Glutamatergic neuron (in vitro differentiated cells): ENCODE results near the gene PTPRF. TPM values are rescaled to one million over a fixed set of nuclear protein-coding genes. Genes with fewer than 3 reads are reported as not detected.

Experiments used
- DNase-seq: peaks from one replicate; pipeline ENCODE4 v3.0.0; 2022
- H3K27ac Mint-ChIP-seq: one replicate; pipeline ENCODE4 v1.8.0; 2020; ENCODE audit warnings: mild to moderate bottlenecking, mixed read lengths, inconsistent platforms; ENCODE audit not compliant: unreplicated experiment
- H3K27me3 Mint-ChIP-seq: one replicate; pipeline ENCODE4 v1.8.0; 2020; ENCODE audit warnings: mild to moderate bottlenecking, moderate library complexity, mixed read lengths, inconsistent platforms; ENCODE audit not compliant: unreplicated experiment
- H3K36me3 Mint-ChIP-seq: one replicate; pipeline ENCODE4 v1.8.0; 2020; ENCODE audit warnings: mild to moderate bottlenecking, mixed read lengths, inconsistent platforms; ENCODE audit not compliant: unreplicated experiment
- H3K4me1 Mint-ChIP-seq: one replicate; pipeline ENCODE4 v1.8.0; 2020; ENCODE audit warnings: mild to moderate bottlenecking, low read depth, mixed read lengths, inconsistent platforms; ENCODE audit not compliant: unreplicated experiment
- H3K4me3 Mint-ChIP-seq: one replicate; pipeline ENCODE4 v1.8.0; 2020; ENCODE audit warnings: mild to moderate bottlenecking, mixed read lengths, inconsistent platforms; ENCODE audit not compliant: unreplicated experiment
- H3K9me3 Mint-ChIP-seq: one replicate; pipeline ENCODE4 v1.8.0; 2020; ENCODE audit warnings: mild to moderate bottlenecking, moderate library complexity, mixed read lengths, inconsistent platforms; ENCODE audit not compliant: unreplicated experiment
- CTCF ChIP-seq: fragments of 200-600 bp; sonication (generic); IDR thresholded peaks from one replicate; pipeline ENCODE4 v1.5.0; 2021; ENCODE audit not compliant: partially characterized antibody, unreplicated experiment
- total RNA-seq: library from RNA; stranded (reverse); fragmentation: NEBNext Ultra II Directional; extraction: Animal tissue kit (Norgen Biotek cat#: 25700); gene quantifications from one replicate; pipeline ENCODE4 v1.2.1, GENCODE V29; 2021; ENCODE audit not compliant: unreplicated experiment

The PTPRF gene
- total RNA-seq, 1 donor from 2014 or later: 171 TPM

- Mint-ChIP-seq H3K9me3 (no peaks in the 10 kb centered on the region), H3K27ac (no peak overlapping the region), H3K4me3 (no peak overlapping the region)
These were observed 141.1 kb downstream of the PTPRF start for GRCh38 chr1:43671626-43672330.

DNA sequence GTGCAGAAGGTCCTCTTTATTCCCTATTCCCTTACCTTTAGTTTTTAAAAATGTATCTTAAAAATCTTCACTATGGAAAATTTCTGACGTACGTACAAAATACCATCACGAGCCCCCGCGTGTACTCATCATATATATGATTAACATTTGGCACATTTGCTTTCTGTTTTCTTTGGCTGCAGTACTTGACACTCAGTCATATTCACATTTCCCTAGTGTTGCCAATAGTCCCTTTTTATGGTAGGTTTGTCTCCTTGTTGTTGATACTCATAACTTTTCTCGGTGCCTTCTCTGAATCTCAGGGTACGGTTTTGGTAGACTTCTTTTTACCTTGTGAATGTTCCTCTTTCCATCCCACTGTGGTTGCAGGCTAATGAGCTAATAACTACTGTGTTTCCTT lies 142.6 kb downstream of the PTPRF start:
- TF ChIP-seq CTCF: no peak
- no peak for DNase-seq
- H3K27me3 Mint-ChIP-seq: no peaks in the 10 kb centered on the region
- peaks cover 5% of the 10 kb centered on the region for H3K36me3 Mint-ChIP-seq
- H3K4me3 Mint-ChIP-seq: no peak overlapping the region
- H3K4me1 Mint-ChIP-seq: no peaks in the 10 kb centered on the region
- peaks cover 1% of the 10 kb centered on the region for H3K9me3 Mint-ChIP-seq
- no peak overlapping the region for H3K27ac Mint-ChIP-seq

More at GRCh38 chr1:43671626-43672330, 141.1 kb downstream of the PTPRF start:
- Mint-ChIP-seq H3K36me3 (peaks cover 5% of the 10 kb centered on the region), H3K4me1 (no peaks in the 10 kb centered on the region), H3K27me3 (no peaks in the 10 kb centered on the region)
- DNase-seq: no peak
- TF ChIP-seq CTCF: no peak

Other genes with a start within 250 kb of the PTPRF start
- not detected for gene C1orf210, start 245.3 kb upstream of the PTPRF start, total RNA-seq
- 11.3 TPM for gene TIE1, start 229.9 kb upstream of the PTPRF start, total RNA-seq
- not detected for gene MPL, start 193.1 kb upstream of the PTPRF start, total RNA-seq
- 22.5 TPM for gene CDC20, start 171.9 kb upstream of the PTPRF start, total RNA-seq
- gene ELOVL1, start 162.9 kb upstream of the PTPRF start, total RNA-seq: 18.7 TPM
- gene MED8, start 141.1 kb upstream of the PTPRF start, total RNA-seq: 39.1 TPM
- gene SZT2, start 141.0 kb upstream of the PTPRF start, total RNA-seq: 85.3 TPM
- gene HYI, start 77.0 kb upstream of the PTPRF start, total RNA-seq: 18.7 TPM
- gene KDM4A, start 119.3 kb downstream of the PTPRF start, total RNA-seq: 112 TPM
- 16.5 TPM for gene ST3GAL3, start 176.7 kb downstream of the PTPRF start, total RNA-seq